ENCODE results near the gene CD300C.
"Not testable (repeated sequence)": the region's sequence is repeated elsewhere in the genome, so short reads cannot be mapped to it uniquely, and the experiment has no call there.

Gene CD300C

DNA sequence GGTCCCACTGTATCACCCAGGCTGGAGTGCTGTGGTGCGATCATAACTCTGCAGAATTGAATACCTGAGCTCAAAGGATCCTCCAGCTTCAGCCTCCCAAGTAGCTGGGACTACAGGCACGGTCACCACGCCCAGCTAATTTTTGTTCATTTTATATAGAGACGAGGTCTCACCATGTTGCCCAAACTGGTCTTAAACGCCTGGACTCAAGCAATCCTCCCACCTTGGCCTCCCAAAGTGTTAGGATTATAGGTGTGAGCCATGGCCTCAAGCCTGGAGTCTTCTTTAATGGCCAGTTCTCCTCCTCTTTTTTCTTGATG lies 15.1 kb downstream of the CD300C start:
- no peak for DNase-seq

DNA sequence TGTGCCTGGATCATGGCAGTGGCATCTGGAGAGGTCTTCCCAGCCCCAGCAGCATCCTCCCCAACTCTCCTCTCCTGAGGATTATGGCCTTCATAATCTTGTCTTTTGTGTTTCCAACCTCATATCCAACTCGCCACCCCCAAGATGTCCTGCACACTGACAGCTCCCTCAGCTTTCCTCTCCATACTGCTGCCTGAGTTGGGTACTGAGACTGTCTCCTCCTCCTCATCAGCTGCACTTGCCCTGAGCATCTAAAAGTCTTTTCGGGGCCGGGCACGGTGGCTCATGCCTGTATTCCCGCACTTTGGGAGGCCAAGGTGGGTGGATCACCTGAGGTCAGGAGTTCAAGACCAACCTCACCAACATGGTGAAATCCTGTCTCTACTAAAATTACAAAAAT lies 16.7 kb downstream of the CD300C start:
- DNase-seq, result no peak

DNA sequence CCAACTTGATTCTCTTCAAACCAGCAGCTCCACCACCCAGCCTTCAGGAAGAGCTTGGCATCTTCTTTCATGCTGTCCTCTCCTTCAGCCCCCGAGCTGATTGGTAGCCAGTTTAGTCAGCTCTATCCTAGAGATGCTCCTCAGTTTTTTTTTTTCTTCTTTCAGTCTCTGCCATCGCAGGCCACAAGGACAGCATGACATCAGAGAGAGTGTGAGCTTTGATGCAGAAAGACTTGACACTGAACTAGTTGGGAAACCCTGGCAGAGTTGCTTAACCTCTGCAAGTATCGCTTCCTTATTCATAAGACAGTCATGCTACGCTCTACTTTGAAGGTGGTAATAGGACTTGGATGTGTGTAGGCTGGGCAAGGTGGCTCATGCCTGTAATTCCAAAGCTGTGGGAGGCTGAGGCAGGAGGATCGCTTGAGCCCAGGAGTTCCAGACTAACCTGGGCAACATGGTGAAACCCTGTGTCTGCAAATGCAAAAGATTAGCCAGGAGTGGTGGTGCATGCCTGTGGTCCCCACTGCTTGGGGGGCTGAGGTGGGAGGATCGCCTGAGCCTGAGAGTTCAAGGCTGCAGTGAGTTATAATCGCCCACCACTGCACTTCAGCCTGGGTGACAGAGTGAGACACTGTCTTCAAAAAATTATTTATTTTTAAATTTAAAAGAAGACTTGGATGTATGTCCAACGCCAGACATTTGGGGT lies 17.3 kb downstream of the CD300C start:
- no peak for DNase-seq

DNA sequence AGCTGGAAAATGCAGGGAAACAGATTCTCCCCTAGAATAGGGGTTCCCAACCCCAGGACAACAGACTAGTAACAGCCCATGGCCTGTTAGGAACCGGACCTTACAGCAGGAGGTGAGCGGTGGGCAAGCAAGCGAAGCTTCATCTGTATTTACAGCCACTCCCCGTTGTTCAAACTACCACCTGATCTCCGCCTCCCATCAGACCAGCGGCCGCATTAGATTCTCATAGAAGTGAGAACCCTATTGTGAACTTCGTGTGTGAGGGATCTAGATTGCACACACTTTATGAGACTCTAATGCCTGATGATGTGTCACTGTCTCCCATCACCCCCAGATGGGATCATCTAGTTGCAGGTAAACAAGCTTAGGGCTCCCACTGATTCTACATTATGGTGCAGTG lies 18.2 kb downstream of the CD300C start:
- no peak for DNase-seq

DNA sequence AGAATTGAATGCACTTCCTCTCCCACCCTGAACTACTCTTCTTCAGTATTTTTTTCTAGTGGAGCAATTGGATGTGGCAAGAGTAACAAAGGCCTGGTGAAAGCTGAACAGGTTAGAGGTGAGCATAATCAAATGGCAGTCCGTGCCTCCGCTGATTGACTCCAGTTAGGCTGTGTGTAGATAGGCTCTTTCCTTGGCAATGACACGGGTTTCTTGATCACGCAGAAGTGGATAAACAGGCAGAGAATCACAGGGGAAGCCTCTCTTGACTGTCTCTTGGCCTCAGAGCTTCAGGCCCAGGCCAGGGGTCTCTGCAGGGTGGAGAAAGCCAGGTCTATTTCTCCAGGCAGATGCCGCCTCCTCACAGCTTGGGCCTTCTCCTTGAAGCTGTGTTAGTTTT lies 18.8 kb downstream of the CD300C start:
- no peak for DNase-seq

DNA sequence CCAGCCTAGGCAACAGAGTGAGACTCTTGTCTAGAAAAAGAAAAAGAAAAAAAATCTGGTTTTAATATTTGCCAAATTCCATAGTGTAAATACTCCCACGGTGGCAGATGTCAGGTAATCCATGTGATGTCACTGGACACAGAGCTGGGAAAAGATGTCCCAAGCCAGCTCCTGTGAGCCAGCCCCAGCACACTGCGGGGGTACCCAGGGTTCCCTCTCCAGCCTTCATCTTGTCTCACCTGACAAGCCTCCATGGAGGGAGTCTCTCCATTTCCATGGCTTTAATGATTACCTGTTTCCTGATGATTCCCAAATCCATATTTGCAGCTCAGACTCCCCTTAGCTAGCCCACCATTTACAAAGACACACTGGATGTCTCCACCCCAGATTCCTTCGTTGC lies 19.2 kb downstream of the CD300C start:
- no peak for DNase-seq

DNA sequence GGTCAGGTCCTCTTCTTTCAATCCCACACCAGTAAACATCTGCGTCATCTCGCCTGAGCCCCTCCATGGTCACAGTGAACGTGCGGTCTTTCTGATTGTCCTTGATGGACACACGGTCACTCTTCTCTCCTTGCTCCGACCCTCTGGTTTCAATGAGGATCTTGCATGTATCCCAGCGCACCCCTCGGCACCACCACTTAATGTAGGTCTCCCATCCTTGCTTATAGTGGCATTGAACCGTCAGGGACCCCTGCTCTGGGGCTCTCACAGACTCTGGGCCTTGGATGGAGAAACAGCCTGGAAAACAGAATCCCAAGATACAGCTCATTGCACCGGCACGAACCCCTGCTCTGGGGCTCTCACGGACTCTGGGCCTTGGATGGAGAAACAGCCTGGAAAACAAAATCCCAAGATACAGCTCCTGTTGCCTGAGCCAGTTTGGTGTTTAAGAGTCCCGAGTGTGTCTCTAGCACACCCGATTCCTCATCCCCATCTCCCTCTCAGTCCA lies 20.1 kb downstream of the CD300C start:
- DNase-seq, result no peak

DNA sequence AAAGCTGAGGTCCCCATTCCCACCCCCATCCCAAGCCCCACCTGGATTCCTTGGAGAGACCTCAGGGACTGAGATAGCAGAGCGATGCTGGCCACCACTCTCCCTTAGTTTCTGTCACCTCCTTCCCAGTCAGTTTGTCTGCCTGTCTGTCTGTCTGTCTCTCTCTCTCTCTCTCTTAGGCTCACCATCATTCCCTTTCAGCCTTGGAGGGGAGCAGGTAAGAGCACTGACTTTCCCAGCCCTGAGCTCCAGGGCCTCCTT lies 20.5 kb downstream of the CD300C start:
- no peak for DNase-seq

DNA sequence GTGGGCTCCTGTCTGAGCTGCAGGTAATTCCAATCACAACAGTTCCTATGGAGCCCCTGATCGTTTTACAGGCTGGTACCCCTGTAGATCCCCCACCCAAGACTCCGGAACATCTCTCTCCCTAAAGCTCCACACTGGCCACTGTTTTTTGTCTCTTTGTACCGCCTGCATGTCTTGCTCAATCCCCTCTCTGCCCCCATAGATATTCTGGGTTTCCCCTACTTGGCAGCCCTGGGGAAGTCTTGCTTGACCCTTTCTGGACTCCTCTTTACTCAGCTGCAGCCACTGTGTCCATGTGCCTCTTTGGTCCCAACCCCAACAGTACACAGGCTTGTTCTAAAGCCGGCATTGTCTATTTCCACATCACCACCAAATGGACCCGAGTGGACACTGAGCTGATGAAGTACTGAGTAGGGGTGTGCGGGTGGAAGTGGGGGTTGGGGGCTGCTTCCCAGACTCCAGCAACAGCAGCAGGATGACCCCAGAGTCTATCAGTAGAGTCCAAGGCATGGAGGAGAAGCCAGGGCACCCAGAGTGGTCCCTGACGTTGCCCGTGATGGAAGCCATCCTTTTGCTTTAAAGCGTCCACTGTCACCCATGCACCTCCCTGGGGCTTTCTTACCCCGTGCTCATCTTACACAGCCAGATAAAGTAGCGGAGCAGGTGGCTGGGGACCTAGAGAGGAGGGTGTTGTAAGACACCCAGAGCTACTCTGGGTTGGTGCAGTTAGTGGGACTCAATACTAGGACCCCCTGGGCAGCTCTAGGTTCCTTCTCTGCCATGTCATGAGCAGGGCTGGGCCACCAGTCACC lies 21.1 kb downstream of the CD300C start:
- DNase-seq, result no peak

DNA sequence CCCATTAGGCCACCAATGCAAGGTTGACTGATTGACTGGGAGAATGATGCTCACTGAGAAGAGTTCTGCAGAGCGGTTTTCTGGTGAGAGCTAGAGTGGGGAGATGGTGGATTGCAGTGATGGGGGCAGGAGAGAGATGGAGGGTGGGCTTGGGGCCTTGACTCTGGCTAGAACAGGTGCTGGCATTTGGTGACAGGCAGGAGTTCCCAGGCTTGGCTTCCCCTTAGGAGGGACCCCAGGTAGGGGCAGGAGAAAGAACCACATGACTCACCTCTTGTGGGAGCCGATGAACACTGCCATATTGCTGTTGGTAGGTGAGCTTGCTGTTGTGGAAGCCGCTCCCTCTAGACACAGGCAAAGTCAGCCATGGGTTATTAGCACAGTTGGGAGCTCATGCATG lies 22.6 kb downstream of the CD300C start:
- no peak for DNase-seq

DNA sequence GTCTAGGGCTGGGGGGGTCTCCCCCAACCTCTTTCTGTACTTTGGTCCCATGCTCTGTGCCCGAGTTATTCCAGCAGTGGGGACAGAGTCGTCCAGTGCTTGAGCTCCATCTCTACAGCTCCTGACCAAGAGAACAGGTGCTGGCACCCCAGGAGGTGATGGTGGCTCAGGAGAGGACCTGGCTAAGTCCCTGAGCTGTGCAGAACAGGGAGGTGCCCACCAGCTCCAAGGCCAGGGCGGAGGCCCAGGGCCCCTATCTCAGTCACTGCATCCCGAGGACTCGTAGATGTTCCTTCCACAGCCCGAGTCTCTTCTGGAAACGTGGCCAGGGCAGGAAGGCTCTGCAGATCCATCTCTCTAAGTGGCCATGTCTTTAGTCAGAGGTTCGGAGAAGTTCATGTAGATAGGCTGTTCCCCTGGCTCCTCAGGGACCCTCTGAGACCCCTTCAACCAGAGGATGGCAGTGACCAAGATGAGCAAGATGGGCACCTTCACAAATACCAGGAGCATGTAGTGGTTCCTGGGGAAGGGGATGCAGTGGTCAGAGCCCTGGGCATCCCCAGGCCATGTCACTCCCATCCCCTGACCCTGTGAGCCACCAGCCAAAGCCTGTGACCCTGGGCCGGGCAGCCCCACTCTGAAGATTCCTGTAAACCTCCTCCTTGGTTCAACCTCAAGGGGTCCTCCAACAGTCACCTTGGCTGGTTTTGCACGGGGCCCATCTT lies 23.4 kb downstream of the CD300C start:
- no peak for DNase-seq

DNA sequence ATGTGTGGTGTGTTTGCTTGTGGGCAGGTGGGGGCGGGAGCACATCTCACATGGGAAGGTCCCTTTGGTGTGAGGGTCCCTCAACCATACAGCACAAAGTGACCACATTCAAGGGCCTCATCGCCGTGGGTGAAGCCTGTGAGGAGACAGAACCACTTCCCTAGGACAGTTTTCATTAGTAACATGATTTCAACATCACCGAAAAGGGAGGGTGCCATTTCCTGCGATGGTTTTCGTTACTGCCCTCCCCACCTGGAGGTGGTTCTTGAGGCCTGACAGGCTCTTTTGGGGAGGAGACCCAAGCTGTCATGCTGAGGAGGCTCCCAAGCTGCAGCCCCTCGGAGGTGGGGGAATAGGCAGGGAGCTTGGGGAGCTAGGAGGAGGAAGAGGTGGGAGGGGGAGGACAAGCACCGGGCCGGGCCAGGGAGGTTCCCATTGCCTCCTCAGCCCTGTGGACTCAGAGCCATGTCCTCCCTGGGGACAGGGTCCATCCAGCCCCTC lies 24.2 kb downstream of the CD300C start:
- DNase-seq, result no peak

DNA sequence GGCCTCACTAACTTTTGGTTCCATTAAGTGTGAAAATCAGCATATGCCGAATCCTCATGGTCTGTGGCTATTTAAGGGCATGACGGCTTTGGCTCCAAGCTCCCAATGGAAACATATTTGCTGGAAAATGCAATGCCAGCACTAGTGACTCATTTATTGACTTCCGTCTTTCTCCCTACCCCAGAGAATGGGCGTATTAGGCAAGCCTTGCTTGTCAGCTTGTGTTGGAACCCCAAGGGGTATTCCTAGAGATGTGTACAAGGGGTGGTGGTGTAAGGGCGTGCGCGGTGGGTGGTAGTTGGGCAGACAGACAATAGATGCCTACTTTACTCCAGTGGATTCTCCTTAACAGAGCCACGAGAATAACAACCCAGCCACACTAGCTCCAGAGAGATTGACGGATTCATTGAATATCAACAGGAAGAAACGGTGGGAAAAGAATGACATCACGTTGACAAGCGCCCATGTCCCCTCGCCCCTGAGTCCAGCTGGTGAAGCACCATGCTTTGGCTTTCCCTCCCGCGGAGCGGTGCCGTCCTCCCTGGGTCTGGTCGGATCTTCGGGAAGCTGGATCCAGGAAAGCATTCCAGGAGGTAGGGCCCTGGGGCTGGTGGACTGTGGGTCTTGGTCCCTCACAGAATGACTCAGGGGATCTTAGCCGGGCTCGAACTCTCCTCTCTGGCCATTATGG lies 25.0 kb downstream of the CD300C start:
- no peak for DNase-seq

DNA sequence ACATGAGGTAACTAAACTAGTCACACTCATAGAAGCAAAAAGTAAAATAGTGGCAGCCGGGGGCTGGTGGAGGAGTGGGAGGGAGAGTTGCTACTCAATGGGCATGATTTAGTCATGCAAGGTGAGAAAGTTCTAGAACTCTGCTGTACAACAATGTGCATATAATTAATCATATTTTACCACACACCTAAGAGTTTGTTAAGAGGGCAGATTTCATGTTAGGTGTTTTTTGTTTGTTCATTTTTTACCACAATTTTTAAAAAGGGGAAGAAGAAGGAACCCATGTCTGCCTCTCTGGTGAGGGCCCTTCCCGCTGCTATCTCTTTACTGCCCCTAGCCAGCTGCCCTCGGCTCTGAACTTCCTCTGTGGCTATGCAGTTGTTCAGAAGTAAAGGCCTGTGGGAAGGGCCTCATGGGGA lies 25.9 kb downstream of the CD300C start:
- DNase-seq, result no peak

DNA sequence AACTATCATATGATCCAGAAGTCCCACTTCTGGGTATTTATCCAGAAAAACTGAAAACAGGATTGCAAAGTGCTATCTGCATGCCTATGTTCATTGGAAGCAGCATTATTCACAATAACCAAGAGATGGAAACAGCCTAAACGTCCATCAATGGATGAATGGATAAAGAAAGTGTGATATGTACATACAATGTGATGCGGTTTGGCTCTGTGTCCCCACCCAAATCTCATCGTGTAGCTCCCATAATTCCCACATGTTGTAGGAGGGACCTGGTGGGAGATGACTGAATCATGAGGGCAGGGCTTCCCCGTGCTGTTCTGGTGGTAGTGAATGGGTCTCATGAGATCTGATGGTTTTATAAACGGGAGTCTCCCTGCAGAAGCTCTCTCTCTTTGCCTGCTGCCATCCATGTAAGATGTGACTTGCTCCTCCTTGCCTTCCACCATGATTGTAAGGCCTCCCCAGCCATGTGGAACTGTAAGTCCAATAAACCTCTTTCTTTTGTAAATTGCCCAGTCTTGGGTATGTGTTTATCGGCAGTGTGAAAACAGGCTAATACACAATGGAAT lies 27.4 kb downstream of the CD300C start:
- not testable (repeated sequence) for DNase-seq

DNA sequence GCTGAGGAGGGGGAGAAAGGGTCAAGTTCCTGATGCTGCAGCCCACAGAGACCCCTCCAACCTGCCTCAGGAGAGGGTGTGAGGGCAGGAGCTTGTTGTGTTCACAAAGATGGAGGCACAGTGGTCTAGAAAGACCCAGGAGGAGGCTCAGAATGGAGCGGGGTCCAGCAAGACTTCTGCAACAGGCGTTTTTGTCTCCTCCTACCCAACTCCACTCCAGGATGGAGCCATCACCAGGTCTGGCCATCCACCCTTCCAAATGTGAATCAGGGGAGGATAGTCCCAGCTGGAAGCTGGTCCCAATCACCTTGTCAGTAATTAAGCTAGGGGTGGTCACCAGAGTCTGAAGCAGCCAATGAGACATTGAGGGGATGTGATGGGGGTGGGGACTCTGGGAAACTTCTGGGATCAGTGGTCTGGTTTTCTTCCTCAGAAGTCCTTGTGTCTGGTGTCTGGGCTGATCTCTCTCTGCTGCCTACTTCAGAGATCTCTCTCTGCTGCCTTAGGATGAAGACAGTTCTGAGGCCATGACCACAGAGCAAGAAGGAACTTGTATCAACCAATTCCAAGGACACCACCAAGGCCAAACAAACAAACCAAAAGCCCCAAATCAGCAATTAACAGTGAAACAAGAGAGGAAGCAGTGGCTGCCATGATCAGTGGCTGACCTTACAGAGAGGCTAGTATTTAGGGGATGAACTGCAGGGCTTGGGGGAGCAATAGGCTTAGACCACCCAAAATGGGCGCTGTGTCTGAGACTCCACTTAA lies 29.2 kb downstream of the CD300C start:
- DNase-seq, result no peak

DNA sequence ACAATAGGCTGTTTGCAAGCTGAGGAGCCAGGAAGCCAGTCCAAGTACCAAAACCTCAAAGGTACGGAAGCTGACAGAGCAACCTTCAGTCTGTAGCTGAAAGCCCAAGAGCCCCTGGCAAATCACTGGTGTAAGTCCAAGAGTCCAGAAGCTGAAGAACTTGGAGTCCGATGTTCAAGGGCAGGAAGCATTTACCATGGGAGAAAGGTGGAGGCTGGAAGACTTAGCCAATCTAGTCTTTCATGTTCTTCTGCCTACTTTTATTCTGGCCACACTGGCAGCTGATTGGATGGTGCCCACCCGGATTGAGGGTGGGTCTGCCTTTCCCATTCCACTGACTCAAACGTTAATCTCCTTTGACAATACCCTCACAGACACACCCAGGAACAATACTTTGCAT lies 30.0 kb downstream of the CD300C start:
- DNase-seq, result no peak

DNA sequence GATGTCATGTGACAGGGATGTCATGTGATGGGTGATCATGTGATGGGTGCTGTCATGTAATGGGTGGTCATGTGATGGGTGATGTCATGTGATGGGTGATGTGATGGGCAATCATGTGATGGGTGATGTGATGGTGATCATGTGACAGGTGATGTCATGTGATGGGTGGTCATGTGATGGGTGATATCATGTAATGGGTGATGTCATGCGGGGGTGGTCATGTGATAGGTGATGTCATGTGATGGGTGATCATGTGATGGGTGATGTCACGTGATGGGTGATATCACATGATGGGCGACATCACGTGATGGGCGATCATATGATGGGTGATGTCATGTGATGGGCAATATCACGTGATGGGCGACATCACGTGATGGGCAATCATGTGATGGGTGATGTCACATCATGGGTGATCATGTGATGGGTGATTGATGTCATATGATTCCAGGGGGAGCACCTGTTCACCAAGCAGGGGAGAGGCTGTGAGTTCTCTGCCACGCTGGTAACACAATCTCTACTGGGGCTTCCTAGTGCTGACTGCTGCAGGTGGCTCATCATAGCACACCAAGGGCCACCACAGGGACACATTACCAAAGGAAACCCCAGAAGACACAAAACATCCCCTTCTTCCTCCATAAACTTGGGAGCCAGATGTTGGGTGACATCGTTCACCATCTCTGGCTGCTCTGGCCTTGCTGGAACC lies 31.1 kb downstream of the CD300C start:
- DNase-seq, result no peak

DNA sequence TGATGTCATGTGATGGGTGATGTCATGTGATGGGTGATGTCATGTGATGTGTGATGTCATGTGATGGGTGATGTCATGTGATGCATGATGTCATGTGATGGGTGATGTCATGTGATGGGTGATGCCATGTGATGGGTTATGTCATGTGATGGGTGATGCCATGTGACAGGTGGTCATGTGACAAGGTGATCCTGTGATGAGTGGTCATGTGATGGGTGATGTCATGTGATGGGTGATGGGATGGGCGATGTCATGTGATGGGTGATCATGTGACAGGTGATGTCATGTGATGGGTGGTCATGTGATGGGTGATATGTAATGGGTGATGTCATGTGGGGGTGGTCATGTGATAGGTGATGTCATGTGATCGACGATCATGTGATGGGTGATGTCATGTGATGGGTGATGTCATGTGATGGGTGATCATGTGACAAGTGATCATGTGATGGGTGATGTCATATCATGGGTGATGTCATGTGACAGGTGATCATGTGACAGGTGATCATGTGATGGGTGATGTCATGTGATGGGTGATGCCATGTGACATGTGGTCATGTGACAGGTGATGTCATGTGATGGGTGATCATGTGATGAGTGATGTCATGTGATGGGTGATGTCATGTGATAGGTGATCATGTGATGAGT lies 31.8 kb downstream of the CD300C start:
- no peak for DNase-seq

DNA sequence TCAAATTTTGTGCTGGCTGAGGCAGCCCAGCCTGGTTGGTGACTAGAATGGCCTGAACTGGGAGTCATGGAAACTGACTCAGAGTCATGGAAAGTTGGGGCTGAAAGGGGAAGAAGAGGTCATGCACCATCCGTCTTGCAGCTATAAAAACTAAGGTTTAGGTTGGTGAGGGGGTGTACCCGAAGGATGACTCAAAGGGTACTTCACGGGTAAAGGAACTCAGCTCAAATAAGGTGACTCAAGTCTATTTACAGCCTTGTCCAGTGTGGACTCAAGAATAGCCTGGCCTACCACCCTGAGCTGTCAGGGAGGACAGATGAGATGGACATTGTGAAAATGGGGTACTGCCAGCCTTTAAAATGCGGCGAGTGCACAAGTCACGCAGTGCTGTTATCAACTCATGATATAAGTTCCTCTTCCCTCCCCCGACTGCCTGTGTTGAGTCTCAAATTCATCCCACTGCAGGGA lies 33.3 kb downstream of the CD300C start:
- no peak for DNase-seq

DNA sequence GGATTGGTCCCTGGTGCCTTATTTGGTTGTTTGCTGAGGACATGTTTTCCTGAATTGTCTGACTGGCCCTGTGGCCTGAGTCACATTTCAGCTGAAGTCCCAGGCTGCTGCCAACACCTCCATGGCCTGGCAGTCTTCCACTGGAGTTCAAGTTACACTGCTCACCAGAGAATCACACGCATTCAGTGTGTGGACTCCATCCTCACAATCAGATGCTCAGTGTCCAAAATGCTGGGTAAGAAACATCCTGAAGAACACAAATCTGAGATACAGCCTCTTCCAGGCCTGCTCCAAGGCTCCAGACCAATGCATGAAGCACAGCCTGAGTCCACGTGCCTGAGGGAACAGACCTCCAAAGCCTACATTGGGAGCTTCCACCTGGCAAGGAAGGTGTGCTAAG lies 33.9 kb downstream of the CD300C start:
- DNase-seq, result no peak

Measured in NCI-H524 treated with DMSO at 0.1 percent for 48 hours (cell line).